A549 treated with RU486 at 1 μM for 4 hours (cell line): ENCODE data around the gene PPP1R8. TPM values are rescaled to one million over a fixed set of nuclear protein-coding genes. Genes with fewer than 3 reads are reported as not detected.

Source experiments
- total RNA-seq: library from RNA; stranded (reverse); fragments of 200-300 nt; extraction: Qiagen RNA extraction; gene quantifications from 5 replicates; pipeline ENCODE4 v1.2.3, GENCODE V29; 2022; ENCODE audit warnings: low read depth

PPP1R8 gene
- 36.4 to 41.1 TPM (median 37.6 TPM) in 5 replicates for total RNA-seq

GRCh38 chr1:27830621-27831440 lies at the start of gene PPP1R8:
PPP1R8 (plus strand) TSS chr1:27830782; CDS start chr1:27830836, 54 bp downstream.

GRCh38 chr1:27872059-27872801 lies 41.6 kb downstream of the PPP1R8 start, which contains the start of gene THEMIS2:
THEMIS2 (plus strand) TSS chr1:27872544; CDS start chr1:27872572, 28 bp downstream.

Other genes starting within 250 kb of the PPP1R8 start
- gene AHDC1, start 226.6 kb upstream of the PPP1R8 start, total RNA-seq, result 11.2 to 20.0 TPM (median 19.3 TPM) in 5 replicates
- 0.06 to 0.09 TPM in 2 of 5 replicates, not detected in the others for gene FGR, start 195.6 kb upstream of the PPP1R8 start, total RNA-seq
- gene IFI6, start 158.6 kb upstream of the PPP1R8 start, total RNA-seq, result 10.4 to 16.5 TPM (median 14.8 TPM) in 5 replicates
- 4.4 to 5.7 TPM (median 4.9 TPM) in 5 replicates for gene FAM76A, start 104.8 kb upstream of the PPP1R8 start, total RNA-seq
- gene STX12, start 57.6 kb upstream of the PPP1R8 start, total RNA-seq, result 8.4 to 9.5 TPM (median 8.6 TPM) in 5 replicates
- 0.60 to 1.2 TPM (median 0.67 TPM) in 5 replicates for gene THEMIS2, start 41.8 kb downstream of the PPP1R8 start, total RNA-seq
- 35.9 to 41.6 TPM (median 38.8 TPM) in 5 replicates for gene RPA2, start 83.8 kb downstream of the PPP1R8 start, total RNA-seq
- 1.2 to 1.5 TPM (median 1.3 TPM) in 5 replicates for gene SMPDL3B, start 104.2 kb downstream of the PPP1R8 start, total RNA-seq
- 4.0 to 7.0 TPM (median 6.2 TPM) in 5 replicates for gene XKR8, start 129.2 kb downstream of the PPP1R8 start, total RNA-seq